HepG2 (cell line): ENCODE data around the gene WNT4. TPM values are rescaled to one million over a fixed set of nuclear protein-coding genes. Genes with fewer than 3 reads are reported as not detected.

ENCODE experiments used
- ATAC-seq: fragments of 200-7000 bp; cut with Tn5 transposase; 3 replicates; pipeline ENCODE4 v1.9.1; 2020; ENCODE audit warnings: mild to moderate bottlenecking, moderate library complexity
- BruUV-seq: library from RNA; stranded (reverse); fragments of 400-500 nt; replicated peaks from 2 replicates; lab custom pipeline; 2021; lab: Mats Ljungman, UMichigan
- CTCF ChIA-PET: fragments of 300-600 bp; formaldehyde crosslinking; extraction: SDS; loops from one replicate; lab custom pipeline; 2021; ENCODE audit warnings: low total read pairs, inconsistent platforms, low intra/inter-chr PET ratio; lab: Yijun Ruan, JAX
- POLR2A ChIA-PET: fragments of 350-600 bp; sonication (Branson Sonifier 250); formaldehyde crosslinking; loops from one replicate; lab custom pipeline; 2020; ENCODE audit warnings: antibody characterized with exemption, inconsistent platforms; lab: Yijun Ruan, JAX
- DNase-seq: peaks from one replicate; pipeline ENCODE4 v3.0.0-alpha.2; 2015; ENCODE audit warnings: low spot score
- FAIRE-seq: peaks from 3 replicates; lab custom pipeline; 2011; peaks lifted over from hg19 to GRCh38; lab: Jason Lieb, UNC
- H2AFZ ChIP-seq: one replicate; pipeline ENCODE4 v1.6.1; 2011; ENCODE audit warnings: low read length, inconsistent platforms
- H3K27ac ChIP-seq: fragments of 300-600 bp; 3 replicates; pipeline ENCODE4 v1.8.0; 2011; ENCODE audit warnings: mixed run types, mild to moderate bottlenecking, mixed read lengths, low read length, inconsistent platforms; ENCODE audit not compliant: insufficient read depth; ENCODE audit errors: extremely low read length
- H3K27me3 ChIP-seq, 2 experiments: fragments of 200-600 bp in 1 of 2; 2 replicates in 1 of 2; 3 replicates in 1 of 2; pipeline versions ENCODE4 v1.6.0 to v1.8.0; 2011; ENCODE audit warnings: low read length in 2 of 2, mild to moderate bottlenecking in 2 of 2, moderate library complexity in 2 of 2, inconsistent platforms in 1 of 2; ENCODE audit not compliant: insufficient read depth in 2 of 2, control insufficient read depth in 1 of 2
- H3K36me3 ChIP-seq, 2 experiments: fragments of 200-600 bp in 1 of 2; replicated peaks in 1 of 2; 2 replicates in 1 of 2; 3 replicates in 1 of 2; pipeline versions ENCODE4 v1.5.1 to v1.8.0; 2011; ENCODE audit warnings: low read length in 2 of 2, inconsistent platforms in 1 of 2; ENCODE audit not compliant: insufficient read depth in 2 of 2, control insufficient read depth in 1 of 2
- H3K4me1 ChIP-seq: 2 replicates; pipeline ENCODE4 v1.5.1; 2012; ENCODE audit warnings: low read length, inconsistent platforms; ENCODE audit not compliant: insufficient read depth
- H3K4me2 ChIP-seq: 2 replicates; pipeline ENCODE4 v1.6.0; 2011; ENCODE audit warnings: low read depth, low read length, inconsistent platforms
- H3K4me3 ChIP-seq, 3 experiments: fragments of 200-600 bp in 1 of 3; sonication (generic), shearing (Covaris generic) in 1 of 3; replicated peaks in 1 of 3; 2 replicates each; pipeline ENCODE4 v1.5.1; 2011 to 2016; ENCODE audit warnings: low read length in 3 of 3, inconsistent platforms in 2 of 3, low read depth in 2 of 3, mild to moderate bottlenecking in 2 of 3, control low read depth in 1 of 3, mixed read lengths in 1 of 3; ENCODE audit not compliant: insufficient read depth in 1 of 3
- H3K79me2 ChIP-seq: one replicate; pipeline ENCODE4 v1.6.1; 2011; ENCODE audit warnings: low read length, inconsistent platforms; ENCODE audit not compliant: insufficient read depth
- H3K9ac ChIP-seq: 2 replicates; pipeline ENCODE4 v1.6.0; 2011; ENCODE audit warnings: mild to moderate bottlenecking, low read depth, low read length, inconsistent platforms; ENCODE audit not compliant: insufficient read depth
- H3K9me3 ChIP-seq: 2 replicates; pipeline ENCODE4 v1.5.1; 2012; ENCODE audit warnings: mild to moderate bottlenecking, low read length
- H4K20me1 ChIP-seq: 2 replicates; pipeline ENCODE4 v1.6.0; 2011; ENCODE audit warnings: inconsistent platforms, mild to moderate bottlenecking, low read length, moderate library complexity; ENCODE audit not compliant: insufficient read depth
- CCDC6 ChIP-seq: sonication (generic); formaldehyde crosslinking; IDR thresholded peaks from 2 replicates; pipeline ENCODE4 v1.8.1; 2022; ENCODE audit warnings: mild to moderate bottlenecking, missing genetic modification reagents, moderate library complexity
- ERF ChIP-seq: IDR thresholded peaks from 2 replicates; pipeline ENCODE4 v1.6.1; 2018; ENCODE audit warnings: missing biosample characterization, missing genetic modification reagents
- FLYWCH1 ChIP-seq: sonication (generic); formaldehyde crosslinking; IDR thresholded peaks from 2 replicates; pipeline ENCODE4 v1.8.1; 2023; ENCODE audit warnings: mild to moderate bottlenecking, missing genetic modification reagents
- FOXM1 ChIP-seq: sonication (generic); formaldehyde crosslinking; IDR thresholded peaks from 2 replicates; pipeline ENCODE4 v1.5.0; 2020; ENCODE audit warnings: missing genetic modification reagents
- HINFP ChIP-seq: sonication (generic); formaldehyde crosslinking; IDR thresholded peaks from 2 replicates; pipeline ENCODE4 v1.4.0; 2020; ENCODE audit warnings: low read depth, mild to moderate bottlenecking, missing genetic modification reagents
- LBX2 ChIP-seq: sonication (generic); formaldehyde crosslinking; IDR thresholded peaks from 2 replicates; pipeline ENCODE4 v1.5.0; 2020; ENCODE audit warnings: missing genetic modification reagents, mild to moderate bottlenecking, borderline replicate concordance
- MTF2 ChIP-seq: sonication (generic); formaldehyde crosslinking; IDR thresholded peaks from 2 replicates; pipeline ENCODE4 v1.5.0; 2020; ENCODE audit warnings: missing genetic modification reagents, borderline replicate concordance
- SETDB1 ChIP-seq: sonication (generic); formaldehyde crosslinking; IDR thresholded peaks from 2 replicates; pipeline ENCODE4 v1.5.1; 2020; ENCODE audit warnings: missing genetic modification reagents, mild to moderate bottlenecking, borderline replicate concordance
- SP5 ChIP-seq: IDR thresholded peaks from 2 replicates; pipeline ENCODE4 v1.6.1; 2016; ENCODE audit warnings: low read depth, borderline replicate concordance
- TOE1 ChIP-seq: sonication (generic); formaldehyde crosslinking; IDR thresholded peaks from 2 replicates; pipeline ENCODE4 v1.4.0; 2020; ENCODE audit warnings: mild to moderate bottlenecking, missing genetic modification reagents
- USF2 ChIP-seq, 2 experiments: sonication (generic) in 1 of 2; formaldehyde crosslinking in 1 of 2; IDR thresholded peaks; 2 replicates each; pipeline versions ENCODE4 v1.5.1 to v1.6.1; 2011 to 2020; ENCODE audit warnings: borderline replicate concordance in 1 of 2, low read depth in 1 of 2, low read length in 1 of 2, mild to moderate bottlenecking in 1 of 2, missing genetic modification reagents in 1 of 2, moderate library complexity in 1 of 2
- YEATS4 ChIP-seq: sonication (generic); formaldehyde crosslinking; IDR thresholded peaks from 2 replicates; pipeline ENCODE4 v1.4.0; 2020; ENCODE audit warnings: missing genetic modification reagents, borderline replicate concordance
- ZBTB37 ChIP-seq: sonication (generic); formaldehyde crosslinking; IDR thresholded peaks from 2 replicates; pipeline ENCODE4 v1.4.0; 2020; ENCODE audit warnings: mild to moderate bottlenecking, missing genetic modification reagents
- ZBTB7A ChIP-seq: sonication (generic); formaldehyde crosslinking; IDR thresholded peaks from 2 replicates; pipeline ENCODE4 v1.8.0; 2022; ENCODE audit warnings: mild to moderate bottlenecking, missing genetic modification reagents
- ZNF329 ChIP-seq: sonication (generic); formaldehyde crosslinking; IDR thresholded peaks from 2 replicates; pipeline ENCODE4 v1.9.0; 2021; ENCODE audit warnings: low read depth, mild to moderate bottlenecking, missing genetic modification reagents
- ZNF83 ChIP-seq: sonication (generic); formaldehyde crosslinking; IDR thresholded peaks from 2 replicates; pipeline ENCODE4 v1.4.0; 2020; ENCODE audit warnings: missing genetic modification reagents, mild to moderate bottlenecking, borderline replicate concordance
- WGBS: methylation state at CpG from one replicate; pipeline ENCODE4 v1.1.6; 2017; ENCODE audit warnings: low lambda C conversion rate; 5-methylcytosine and 5-hydroxymethylcytosine counted together
- in situ Hi-C: cut with HindIII; loops from 2 replicates; pipeline ENCODE4 v1.10.0; 2017; ENCODE audit warnings: low pct_unique_long_range_greater_than_20kb; ENCODE audit not compliant: extremely low pct_ligation_motif_present
- intact Hi-C: fragments of 100-400 bp; cut with micrococcal nuclease; formaldehyde crosslinking; loops from one replicate; pipeline ENCODE4 v1.10.0; 2022; ENCODE audit not compliant: unreplicated experiment
- polyA plus RNA-seq, 8 experiments: library from polyadenylated mRNA; depleted of rRNA in 3 of 8; stranded (reverse) in 7 of 8; unstranded in 1 of 8; fragments of >200 nt; fragmentation: Illumina TruSeq in 4 of 8; extraction: Trizol in 4 of 8; gene quantifications; 2 replicates each; pipeline versions ENCODE4 v1.2.1 to v1.2.3, GENCODE V29; 2011 to 2016; ENCODE audit warnings: low read depth in 4 of 8, missing spikeins in 1 of 8, mixed read lengths in 1 of 8; ENCODE audit not compliant: insufficient read depth in 1 of 8
- total RNA-seq, 5 experiments: library from RNA; depleted of rRNA; stranded (reverse); fragments of >200 nt; fragmentation: Illumina TruSeq; extraction: Trizol; gene quantifications; 2 replicates each; pipeline ENCODE4 v1.2.3, GENCODE V29; 2016; ENCODE audit warnings: low read depth in 1 of 5

Gene WNT4
- total and polyA plus RNA-seq, 2 of the 13 experiments (the other 11 are each of a cell fraction or from before 2014, with no cell fraction given) = not detected

- ATAC-seq = no peak
- TF ChIP-seq CCDC6 (no peak), LBX2 (CRISPR knock-in tag) (no peak), SP5 (CRISPR knock-in tag) (no peak), FOXM1 (CRISPR knock-in tag) (no peak), TOE1 (CRISPR knock-in tag) (no peak), HINFP (CRISPR knock-in tag) (no peak), ZNF329 (no peak), ERF (CRISPR knock-in tag) (no peak), YEATS4 (CRISPR knock-in tag) (no peak), SETDB1 (CRISPR knock-in tag) (no peak), ZBTB37 (CRISPR knock-in tag) (no peak), FLYWCH1 (CRISPR knock-in tag) (no peak), MTF2 (no peak), USF2 (IDR thresholded peaks at IDR 0.05; ENCODE audit: low read depth, low read length) (no peak), USF2 (CRISPR knock-in tag; IDR thresholded peaks at IDR 0.05; ENCODE audit: borderline replicate concordance) (no peak), ZNF83 (CRISPR knock-in tag) (no peak), ZBTB7A (CRISPR knock-in tag) (no peak)
- H3K36me3 ChIP-seq = peaks cover 1 to 19% of the 10 kb centered on the region in 2 experiments; a peak in 2 of 5 replicates
- no peak overlapping the region for H3K4me3 ChIP-seq
- CTCF ChIA-PET = no interaction called here
- no peak overlapping the region for H3K9ac ChIP-seq
- in situ Hi-C loops = no loop called here
- WGBS = 94% methylated on average over 3 of the region's 3 CpGs
- no peak for DNase-seq
- no peaks in the 10 kb centered on the region for H3K27me3 ChIP-seq
- peaks cover 18% of the 10 kb centered on the region; the same call in 1 of the 2 replicates for H4K20me1 ChIP-seq
- no peaks in the 10 kb centered on the region for H3K9me3 ChIP-seq
- intact Hi-C loops = no loop called here
- no peaks in the 10 kb centered on the region for H3K79me2 ChIP-seq
- no peak overlapping the region for H3K4me2 ChIP-seq
- peaks cover 15% of the 10 kb centered on the region; the same call in 1 of the 2 replicates for H3K4me1 ChIP-seq
- POLR2A ChIA-PET = no interaction called here
- no TSS peak for BruUV-seq
- no peak for FAIRE-seq
- no peak overlapping the region for H3K27ac ChIP-seq
- H2AFZ ChIP-seq = no peak overlapping the region
Observed at GRCh38 chr1:22111620-22112019, 31.3 kb downstream of the WNT4 start.
